ENCODE data around the gene CLPTM1. TPM values are rescaled to one million over a fixed set of nuclear protein-coding genes. Genes with fewer than 3 reads are reported as not detected.

The CLPTM1 gene
- total RNA-seq, 4 donors from 2014 or later: 95.7 to 156 (median 125) TPM

- H3K27ac ChIP-seq: peak within 1 kb of the TSS; percentile 97 to 100 (median 100)
- H3K4me1 ChIP-seq: peaks cover 0 to 19% (median 6%) of the 10 kb centered on the region in 4 donors
- DNase-seq: peak; percentile 97 to 98 (median 98)
- H3K9me3 ChIP-seq: no peaks in the 10 kb centered on the region
- H3K27me3 ChIP-seq: no peaks in the 10 kb centered on the region
- no peak for TF ChIP-seq POLR2A (IDR thresholded peaks at IDR 0.05)
- TF ChIP-seq, protein P1, sequence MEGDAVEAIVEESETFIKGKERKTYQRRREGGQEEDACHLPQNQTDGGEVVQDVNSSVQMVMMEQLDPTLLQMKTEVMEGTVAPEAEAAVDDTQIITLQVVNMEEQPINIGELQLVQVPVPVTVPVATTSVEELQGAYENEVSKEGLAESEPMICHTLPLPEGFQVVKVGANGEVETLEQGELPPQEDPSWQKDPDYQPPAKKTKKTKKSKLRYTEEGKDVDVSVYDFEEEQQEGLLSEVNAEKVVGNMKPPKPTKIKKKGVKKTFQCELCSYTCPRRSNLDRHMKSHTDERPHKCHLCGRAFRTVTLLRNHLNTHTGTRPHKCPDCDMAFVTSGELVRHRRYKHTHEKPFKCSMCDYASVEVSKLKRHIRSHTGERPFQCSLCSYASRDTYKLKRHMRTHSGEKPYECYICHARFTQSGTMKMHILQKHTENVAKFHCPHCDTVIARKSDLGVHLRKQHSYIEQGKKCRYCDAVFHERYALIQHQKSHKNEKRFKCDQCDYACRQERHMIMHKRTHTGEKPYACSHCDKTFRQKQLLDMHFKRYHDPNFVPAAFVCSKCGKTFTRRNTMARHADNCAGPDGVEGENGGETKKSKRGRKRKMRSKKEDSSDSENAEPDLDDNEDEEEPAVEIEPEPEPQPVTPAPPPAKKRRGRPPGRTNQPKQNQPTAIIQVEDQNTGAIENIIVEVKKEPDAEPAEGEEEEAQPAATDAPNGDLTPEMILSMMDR (IDR thresholded peaks at IDR 0.05): no peak
- no peaks in the 10 kb centered on the region for H3K36me3 ChIP-seq
- H3K4me3 ChIP-seq: peak within 1 kb of the TSS; percentile 71 to 98 (median 92)
Observed at GRCh38 chr19:45001087-45001739, 46.0 kb downstream of the CLPTM1 start, which contains the start of gene RELB. TSS of gene RELB (plus strand) at chr19:45001464. CDS start at chr19:45001580, 116 bp downstream.

DNA sequence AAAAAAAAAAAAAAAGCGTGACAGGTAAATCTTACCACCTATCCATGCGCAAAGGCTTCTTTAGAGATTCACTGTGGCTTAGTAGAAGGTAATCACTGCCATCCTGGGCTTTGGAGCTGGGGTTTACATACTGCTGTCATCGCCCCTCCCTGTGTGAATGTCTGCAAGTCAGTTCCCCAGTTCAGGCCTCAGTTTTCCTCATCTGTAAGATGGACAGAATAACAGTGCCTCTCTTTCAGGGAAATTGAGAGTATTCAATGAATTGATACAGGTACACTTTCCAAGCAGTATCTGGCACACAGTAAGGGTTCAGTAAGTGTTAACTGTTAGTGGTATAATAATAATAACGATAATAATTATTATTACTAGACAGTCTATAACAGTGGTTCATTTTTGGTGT lies 48.3 kb downstream of the CLPTM1 start:
- TF ChIP-seq, protein P1 (IDR thresholded peaks at IDR 0.05): no peak
- Histone ChIP-seq H3K4me3 (no peak overlapping the region), H3K36me3 (no peaks in the 10 kb centered on the region), H3K9me3 (no peaks in the 10 kb centered on the region), H3K27me3 (no peaks in the 10 kb centered on the region), H3K4me1 (peaks cover 6 to 19% (median 7%) of the 10 kb centered on the region in 4 donors), H3K27ac (no peak overlapping the region)
- no peak for DNase-seq

GRCh38 chr19:45005787-45006186 lies 50.6 kb downstream of the CLPTM1 start:
- no peaks in the 10 kb centered on the region for H3K9me3 ChIP-seq
- peaks cover 6 to 27% (median 7%) of the 10 kb centered on the region in 4 donors for H3K4me1 ChIP-seq
- H3K4me3 ChIP-seq: peak overlapping the region in 1 of 4 donors; percentile 30
- peak in 1 of 2 donors; percentile 80 for TF ChIP-seq POLR2A (IDR thresholded peaks at IDR 0.05)
- TF ChIP-seq, protein P1 (IDR thresholded peaks at IDR 0.05): no peak
- peak in 2 of 3 donors; percentile 83 to 89 for DNase-seq
- no peaks in the 10 kb centered on the region for H3K27me3 ChIP-seq
- no peaks in the 10 kb centered on the region for H3K36me3 ChIP-seq
- H3K27ac ChIP-seq: peak overlapping the region in 3 of 4 donors; percentile 67 to 93 (median 90)

GRCh38 chr19:45008552-45008951 lies 53.4 kb downstream of the CLPTM1 start:
- peak in 2 of 3 donors; percentile 82 to 87 for DNase-seq
- Histone ChIP-seq H3K27me3 (no peaks in the 10 kb centered on the region), H3K4me1 (peaks cover 0 to 18% (median 4%) of the 10 kb centered on the region in 4 donors), H3K27ac (peak overlapping the region in 3 of 4 donors; percentile 67 to 97 (median 90)), H3K9me3 (no peaks in the 10 kb centered on the region), H3K4me3 (peak overlapping the region in 2 of 4 donors; percentile 35 to 36), H3K36me3 (peaks cover 0 to 18% (median 0%) of the 10 kb centered on the region in 3 donors)
- TF ChIP-seq, protein P1 (IDR thresholded peaks at IDR 0.05): peak in 1 of 6 experiments; percentile 25
- peak; percentile 79 to 81 for TF ChIP-seq POLR2A (IDR thresholded peaks at IDR 0.05)

- DNase-seq: no peak
- H3K27ac ChIP-seq: peak overlapping the region in 1 of 4 donors; percentile 97
- H3K27me3 ChIP-seq: no peaks in the 10 kb centered on the region
- TF ChIP-seq, protein P1 (IDR thresholded peaks at IDR 0.05): no peak
- TF ChIP-seq POLR2A (IDR thresholded peaks at IDR 0.05): no peak
- no peaks in the 10 kb centered on the region for H3K9me3 ChIP-seq
- no peak overlapping the region for H3K4me3 ChIP-seq
- peaks cover 0 to 16% (median 4%) of the 10 kb centered on the region in 4 donors for H3K4me1 ChIP-seq
- H3K36me3 ChIP-seq: peaks cover 0 to 29% (median 0%) of the 10 kb centered on the region in 3 donors
Observed at GRCh38 chr19:45009625-45010255, 54.6 kb downstream of the CLPTM1 start.

Data from Peyer's patch (tissue), 4 donors.